SK-N-SH (cell line): ENCODE measurements around the gene MEIKIN. TPM values are rescaled to one million over a fixed set of nuclear protein-coding genes. Genes with fewer than 3 reads are reported as not detected.
"Not testable (repeated sequence)": the region's sequence is repeated elsewhere in the genome, so short reads cannot be mapped to it uniquely, and the experiment has no call there.

Experiments
- CTCF ChIA-PET: fragments of 300-600, 350-600 bp; formaldehyde crosslinking; extraction: SDS; loops from one replicate; lab custom pipeline; 2021; lab: Yijun Ruan, JAX
- POLR2A ChIA-PET: fragments of 350-600 bp; sonication (Branson Sonifier 250); formaldehyde crosslinking; extraction: SDS; loops from one replicate; lab custom pipeline; 2020; ENCODE audit warnings: antibody characterized with exemption, inconsistent platforms; lab: Yijun Ruan, JAX
- DNase-seq: peaks from one replicate; pipeline ENCODE4 v3.0.0; 2012
- H2AFZ ChIP-seq: fragments of 200-600 bp; sonication (generic); 2 replicates; pipeline ENCODE4 v1.8.1; 2016; ENCODE audit warnings: antibody characterized with exemption, mild to moderate bottlenecking, low read depth
- H3F3A ChIP-seq: fragments of 200-600 bp; sonication (generic); replicated peaks from 2 replicates; pipeline ENCODE3; 2016; ENCODE audit warnings: antibody characterized with exemption, mild to moderate bottlenecking; ENCODE audit not compliant: insufficient read depth
- H3K27ac ChIP-seq, 2 experiments: fragments of 200-500 bp in 1 of 2; fragments of 200-600 bp in 1 of 2; sonication (Bioruptor generic) in 1 of 2; sonication (generic), shearing (Covaris generic) in 1 of 2; 2 replicates each; pipeline versions ENCODE4 v1.5.1 to v1.6.1; 2014 to 2016; ENCODE audit warnings: low read depth in 2 of 2, inconsistent platforms in 1 of 2, low read length in 1 of 2, mild to moderate bottlenecking in 1 of 2, mixed read lengths in 1 of 2
- H3K27me3 ChIP-seq: fragments of 200-600 bp; sonication (generic), shearing (Covaris generic); 2 replicates; pipeline ENCODE4 v1.6.1; 2016; ENCODE audit warnings: mixed run types; ENCODE audit not compliant: insufficient read depth
- H3K36me3 ChIP-seq, 2 experiments: fragments of 200-500 bp in 1 of 2; fragments of 200-600 bp in 1 of 2; sonication (Bioruptor generic) in 1 of 2; sonication (generic) in 1 of 2; replicated peaks in 1 of 2; 2 replicates each; pipeline versions ENCODE3 to v1.5.1; 2014 to 2016; ENCODE audit warnings: low read length in 1 of 2, mild to moderate bottlenecking in 1 of 2; ENCODE audit not compliant: insufficient read depth in 2 of 2, control insufficient read depth in 1 of 2
- H3K4me1 ChIP-seq, 2 experiments: fragments of 200-500 bp in 1 of 2; fragments of 200-600 bp in 1 of 2; sonication (Bioruptor generic) in 1 of 2; sonication (generic), shearing (Covaris generic) in 1 of 2; 2 replicates each; pipeline versions ENCODE4 v1.5.1 to v1.6.1; 2014 to 2016; ENCODE audit warnings: low read depth in 1 of 2, low read length in 1 of 2, mixed run types in 1 of 2; ENCODE audit not compliant: insufficient read depth in 2 of 2, control insufficient read depth in 1 of 2
- H3K4me2 ChIP-seq: fragments of 200-600 bp; sonication (generic), shearing (Covaris generic); 2 replicates; pipeline ENCODE4 v1.6.1; 2017; ENCODE audit warnings: mixed run types
- H3K4me3 ChIP-seq, 2 experiments: fragments of 200-500 bp in 1 of 2; fragments of 200-600 bp in 1 of 2; sonication (Bioruptor generic) in 1 of 2; sonication (generic), shearing (Covaris generic) in 1 of 2; 2 replicates each; pipeline versions ENCODE4 v1.5.1 to v1.8.1; 2014 to 2016; ENCODE audit warnings: low read depth in 2 of 2, inconsistent platforms in 1 of 2, low read length in 1 of 2, mild to moderate bottlenecking in 1 of 2, mixed read lengths in 1 of 2, moderate library complexity in 1 of 2
- H3K79me2 ChIP-seq: fragments of 200-600 bp; sonication (generic); 2 replicates; pipeline ENCODE4 v1.8.1; 2017; ENCODE audit warnings: mild to moderate bottlenecking; ENCODE audit not compliant: insufficient read depth
- H3K9ac ChIP-seq: fragments of 200-600 bp; sonication (generic); 2 replicates; pipeline ENCODE4 v1.6.1; 2017; ENCODE audit warnings: mixed run types
- H3K9me2 ChIP-seq: fragments of 200-600 bp; sonication (generic); 2 replicates; pipeline ENCODE4 v1.6.1; 2017; ENCODE audit warnings: mixed run types
- H3K9me3 ChIP-seq: fragments of 200-600 bp; sonication (generic); 2 replicates; pipeline ENCODE4 v1.6.1; 2017; ENCODE audit warnings: mixed run types, mild to moderate bottlenecking, moderate library complexity
- H4K20me1 ChIP-seq: fragments of 200-600 bp; sonication (generic); 2 replicates; pipeline ENCODE4 v1.6.1; 2017; ENCODE audit warnings: mild to moderate bottlenecking, mixed run types; ENCODE audit not compliant: insufficient read depth
- EP300 ChIP-seq, 2 experiments: IDR thresholded peaks; 2 replicates each; pipeline versions ENCODE4 v1.4.0 to v1.6.1; 2012; ENCODE audit warnings: borderline replicate concordance in 1 of 2, low read depth in 1 of 2, low read length in 1 of 2
- FOXM1 ChIP-seq: IDR thresholded peaks from 2 replicates; pipeline ENCODE4 v1.4.0; 2012; ENCODE audit warnings: low read depth, mild to moderate bottlenecking
- GABPA ChIP-seq: IDR thresholded peaks from 2 replicates; pipeline ENCODE4 v1.4.0; 2012; ENCODE audit warnings: low read depth, mild to moderate bottlenecking
- MXI1 ChIP-seq: IDR thresholded peaks from 2 replicates; pipeline ENCODE4 v1.6.1; 2012; ENCODE audit warnings: mild to moderate bottlenecking, low read depth, low read length, improper control_type of control experiment
- NRF1 ChIP-seq: IDR thresholded peaks from 2 replicates; pipeline ENCODE4 v1.6.1; 2012; ENCODE audit warnings: low read depth, mild to moderate bottlenecking, low read length
- POLR2AphosphoS5 ChIP-seq: IDR thresholded peaks from 2 replicates; pipeline ENCODE4 v1.6.1; 2012; ENCODE audit warnings: low read depth, low read length
- RAD21 ChIP-seq: IDR thresholded peaks from 2 replicates; pipeline ENCODE4 v1.6.1; 2012; ENCODE audit warnings: mild to moderate bottlenecking, low read length
- REST ChIP-seq: IDR thresholded peaks from 2 replicates; pipeline ENCODE4 v1.6.1; 2012; ENCODE audit warnings: mild to moderate bottlenecking, low read depth, low read length, moderate library complexity
- RFX5 ChIP-seq: IDR thresholded peaks from 2 replicates; pipeline ENCODE4 v1.6.1; 2012; ENCODE audit warnings: mild to moderate bottlenecking, improper control_type of control experiment, low read length
- TCF12 ChIP-seq: IDR thresholded peaks from 2 replicates; pipeline ENCODE4 v1.4.0; 2012
- ZBTB33 ChIP-seq: IDR thresholded peaks from 2 replicates; pipeline ENCODE4 v1.4.0; 2012; ENCODE audit warnings: low read depth, borderline replicate concordance
- WGBS: methylation state at CpG from one replicate; pipeline ENCODE4 v1.1.6; 2017; ENCODE audit warnings: low lambda C conversion rate; 5-methylcytosine and 5-hydroxymethylcytosine counted together
- polyA plus RNA-seq, 3 experiments: library from polyadenylated mRNA; depleted of rRNA; stranded (reverse); fragments of >200 nt; gene quantifications; 2 replicates each; pipeline ENCODE4 v1.2.3, GENCODE V29; 2012
- TF ChIP-seq, protein P1 (sequence below): IDR thresholded peaks from 2 replicates; pipeline ENCODE4; 2012
- TF ChIP-seq, protein P2 (sequence below): fragments of 150-350 bp; IDR thresholded peaks from 2 replicates; pipeline ENCODE4 v1.6.1; 2016; ENCODE audit warnings: mild to moderate bottlenecking, low read depth, low read length
- TF ChIP-seq, protein P3 (sequence below): fragments of 150-350 bp; IDR thresholded peaks from 2 replicates; pipeline ENCODE4 v1.6.1; 2017; ENCODE audit warnings: antibody characterized with exemption, low read length, low read depth, borderline replicate concordance

Gene MEIKIN
- polyA plus RNA-seq, 1 of the 3 experiments (the other 2 are of a cell fraction), result not detected

- no peak for DNase-seq
- Histone ChIP-seq H3K9ac (no peak overlapping the region), H3K4me1 (no peaks in the 10 kb centered on the region), H3K4me2 (no peak overlapping the region), H3F3A (no peaks in the 10 kb centered on the region), H4K20me1 (no peaks in the 10 kb centered on the region), H3K4me3 (no peak overlapping the region), H3K79me2 (no peaks in the 10 kb centered on the region), H3K9me3 (no peaks in the 10 kb centered on the region), H3K36me3 (no peaks in the 10 kb centered on the region), H3K27me3 (no peaks in the 10 kb centered on the region), H3K9me2 (no peaks in the 10 kb centered on the region), H3K27ac (no peak overlapping the region), H2AFZ (no peak overlapping the region)
- ChIA-PET POLR2A (no interaction called here), CTCF (no interaction called here)
- TF ChIP-seq ZBTB33 (no peak), POLR2AphosphoS5 (no peak), GABPA (no peak), REST (no peak), MXI1 (no peak), EP300 (IDR thresholded peaks at IDR 0.05; ENCODE audit: borderline replicate concordance in 1 of 2, low read depth in 1 of 2, low read length in 1 of 2) (no peak), RFX5 (no peak), NRF1 (no peak), FOXM1 (no peak), TCF12 (no peak), RAD21 (no peak)
- TF ChIP-seq, protein P1, sequence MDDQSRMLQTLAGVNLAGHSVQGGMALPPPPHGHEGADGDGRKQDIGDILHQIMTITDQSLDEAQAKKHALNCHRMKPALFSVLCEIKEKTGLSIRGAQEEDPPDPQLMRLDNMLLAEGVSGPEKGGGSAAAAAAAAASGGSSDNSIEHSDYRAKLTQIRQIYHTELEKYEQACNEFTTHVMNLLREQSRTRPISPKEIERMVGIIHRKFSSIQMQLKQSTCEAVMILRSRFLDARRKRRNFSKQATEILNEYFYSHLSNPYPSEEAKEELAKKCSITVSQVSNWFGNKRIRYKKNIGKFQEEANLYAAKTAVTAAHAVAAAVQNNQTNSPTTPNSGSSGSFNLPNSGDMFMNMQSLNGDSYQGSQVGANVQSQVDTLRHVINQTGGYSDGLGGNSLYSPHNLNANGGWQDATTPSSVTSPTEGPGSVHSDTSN, result no peak
- TF ChIP-seq, protein P2, sequence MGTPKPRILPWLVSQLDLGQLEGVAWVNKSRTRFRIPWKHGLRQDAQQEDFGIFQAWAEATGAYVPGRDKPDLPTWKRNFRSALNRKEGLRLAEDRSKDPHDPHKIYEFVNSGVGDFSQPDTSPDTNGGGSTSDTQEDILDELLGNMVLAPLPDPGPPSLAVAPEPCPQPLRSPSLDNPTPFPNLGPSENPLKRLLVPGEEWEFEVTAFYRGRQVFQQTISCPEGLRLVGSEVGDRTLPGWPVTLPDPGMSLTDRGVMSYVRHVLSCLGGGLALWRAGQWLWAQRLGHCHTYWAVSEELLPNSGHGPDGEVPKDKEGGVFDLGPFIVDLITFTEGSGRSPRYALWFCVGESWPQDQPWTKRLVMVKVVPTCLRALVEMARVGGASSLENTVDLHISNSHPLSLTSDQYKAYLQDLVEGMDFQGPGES, result no peak
- TF ChIP-seq, protein P3, sequence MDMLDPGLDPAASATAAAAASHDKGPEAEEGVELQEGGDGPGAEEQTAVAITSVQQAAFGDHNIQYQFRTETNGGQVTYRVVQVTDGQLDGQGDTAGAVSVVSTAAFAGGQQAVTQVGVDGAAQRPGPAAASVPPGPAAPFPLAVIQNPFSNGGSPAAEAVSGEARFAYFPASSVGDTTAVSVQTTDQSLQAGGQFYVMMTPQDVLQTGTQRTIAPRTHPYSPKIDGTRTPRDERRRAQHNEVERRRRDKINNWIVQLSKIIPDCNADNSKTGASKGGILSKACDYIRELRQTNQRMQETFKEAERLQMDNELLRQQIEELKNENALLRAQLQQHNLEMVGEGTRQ, result no peak
- WGBS, result 4% methylated on average over 2 of the region's 2 CpGs
These were observed 38.8 kb downstream of the MEIKIN start for GRCh38 chr5:131906668-131907067.

DNA sequence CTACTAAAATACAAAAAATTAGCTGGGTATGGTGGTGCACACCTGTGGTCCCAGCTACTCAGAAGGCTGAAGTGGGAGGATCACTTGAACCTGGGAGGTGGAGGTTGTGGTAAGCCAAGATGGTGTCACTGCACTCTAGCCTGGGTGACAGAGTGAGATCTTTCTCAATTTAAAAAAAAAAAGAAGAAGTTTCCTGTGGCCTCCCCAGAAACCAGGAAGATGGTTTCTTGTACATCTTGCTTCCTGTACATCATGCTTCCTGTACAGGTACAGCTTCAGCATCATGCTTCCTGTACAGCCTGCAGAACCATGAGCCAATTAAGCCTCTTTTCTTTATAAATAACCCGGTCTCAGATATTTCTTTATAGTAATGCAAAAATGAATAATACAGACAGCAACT, 43.2 kb downstream of the MEIKIN start:
- DNase-seq, H3K4me1 ChIP-seq, H4K20me1 ChIP-seq, H3F3A ChIP-seq, H3K4me3 ChIP-seq, H3K9ac ChIP-seq, POLR2A ChIA-PET, H3K9me3 ChIP-seq, H3K27me3 ChIP-seq, H3K36me3 ChIP-seq, CTCF ChIA-PET, H2AFZ ChIP-seq, H3K4me2 ChIP-seq, H3K79me2 ChIP-seq, H3K9me2 ChIP-seq, H3K27ac ChIP-seq: not testable (repeated sequence)
- WGBS, result 0% methylated on average over 1 of the region's 1 CpG
